A673 (cell line): ENCODE data around the gene UBE2D1. TPM values are rescaled to one million over a fixed set of nuclear protein-coding genes. Genes with fewer than 3 reads are reported as not detected.

Experiments used
- BruUV-seq: library from RNA; stranded (reverse); fragments of 400-500 nt; replicated peaks from 2 replicates; lab custom pipeline; 2021; lab: Mats Ljungman, UMichigan
- CTCF ChIA-PET: fragments of 300-600 bp; sonication (Branson Sonifier 250); formaldehyde crosslinking; loops from one replicate; lab custom pipeline; 2022; ENCODE audit warnings: antibody characterized with exemption; lab: Charles Lee
- POLR2A ChIA-PET: fragments of 300-600 bp; sonication (Branson Sonifier 250); formaldehyde crosslinking; loops from one replicate; lab custom pipeline; 2022; ENCODE audit warnings: antibody characterized with exemption; ENCODE audit not compliant: low non-redundant PET; lab: Charles Lee
- DNase-seq: peaks from one replicate; pipeline ENCODE4 v3.0.0-alpha.2; 2015; ENCODE audit warnings: low spot score
- H3K27ac ChIP-seq: fragments of 200-600 bp; sonication (generic); 2 replicates; pipeline ENCODE4 v1.5.1; 2016; ENCODE audit warnings: mixed run types, low read depth, mild to moderate bottlenecking, mixed read lengths, antibody characterized with exemption, low read length; ENCODE audit not compliant: poor library complexity, severe bottlenecking
- H3K27me3 ChIP-seq: fragments of 200-600 bp; sonication (generic); replicated peaks from 2 replicates; pipeline ENCODE4 v1.6.1; 2017; ENCODE audit warnings: mixed run types, low read depth, mild to moderate bottlenecking, mixed read lengths, antibody characterized with exemption, low read length; ENCODE audit not compliant: insufficient read depth, poor library complexity
- H3K36me3 ChIP-seq: fragments of 200-600 bp; sonication (generic); 2 replicates; pipeline ENCODE4 v1.6.1; 2016; ENCODE audit warnings: mixed run types, mild to moderate bottlenecking, mixed read lengths, antibody characterized with exemption, low read length; ENCODE audit not compliant: insufficient read depth, poor library complexity, severe bottlenecking
- H3K4me1 ChIP-seq: fragments of 200-600 bp; sonication (generic); 2 replicates; pipeline ENCODE4 v1.6.1; 2017; ENCODE audit warnings: mixed run types, mild to moderate bottlenecking, mixed read lengths, antibody characterized with exemption, low read length; ENCODE audit not compliant: insufficient read depth, poor library complexity, severe bottlenecking
- H3K4me3 ChIP-seq: fragments of 200-600 bp; sonication (generic); 2 replicates; pipeline ENCODE4 v1.5.1; 2016; ENCODE audit warnings: low read depth, mixed run types, mild to moderate bottlenecking, mixed read lengths, low read length; ENCODE audit not compliant: poor library complexity, severe bottlenecking
- H3K9me3 ChIP-seq: fragments of 200-600 bp; sonication (generic); 2 replicates; pipeline ENCODE4 v1.6.1; 2016; ENCODE audit warnings: mixed run types, low read depth, mild to moderate bottlenecking, mixed read lengths, antibody characterized with exemption, low read length; ENCODE audit not compliant: poor library complexity, severe bottlenecking
- CTCF ChIP-seq: fragments of 300-800, 200-600 bp; sonication (generic); conservative IDR thresholded peaks from 2 replicates; pipeline ENCODE4 v1.5.1; 2017; ENCODE audit warnings: low read depth, mild to moderate bottlenecking, antibody characterized with exemption, low read length, moderate library complexity, mixed read lengths
- EZH2 ChIP-seq: fragments of 200-600 bp; sonication (generic); IDR thresholded peaks from 2 replicates; pipeline ENCODE4 v1.6.1; 2017; ENCODE audit warnings: borderline replicate concordance, low read depth, mild to moderate bottlenecking, mixed read lengths, antibody characterized with exemption, low read length; ENCODE audit not compliant: poor library complexity, severe bottlenecking
- intact Hi-C: fragments of 100-400 bp; cut with micrococcal nuclease; formaldehyde crosslinking; loops from one replicate; pipeline ENCODE4 v1.10.0; 2022; ENCODE audit not compliant: unreplicated experiment
- total RNA-seq: library from RNA; stranded (reverse); gene quantifications from 2 replicates; pipeline ENCODE4 v1.2.3, GENCODE V29; 2021

Gene UBE2D1
- total RNA-seq, 1 experiment from 2014 or later, result 16.9 TPM

GRCh38 chr10:58367069-58367468, 32.3 kb downstream of the UBE2D1 start:
- ChIA-PET CTCF (no interaction called here), POLR2A (no interaction called here)
- intact Hi-C loops, result no loop called here
- Histone ChIP-seq H3K27ac (no peak overlapping the region), H3K36me3 (no peaks in the 10 kb centered on the region), H3K4me3 (no peak overlapping the region), H3K4me1 (no peaks in the 10 kb centered on the region), H3K9me3 (no peaks in the 10 kb centered on the region), H3K27me3 (no peaks in the 10 kb centered on the region)
- no TSS peak for BruUV-seq
- TF ChIP-seq CTCF (no peak), EZH2 (no peak)
- no peak for DNase-seq

- Histone ChIP-seq H3K27me3 (no peaks in the 10 kb centered on the region), H3K9me3 (no peaks in the 10 kb centered on the region), H3K4me3 (no peak overlapping the region), H3K36me3 (no peaks in the 10 kb centered on the region), H3K4me1 (no peaks in the 10 kb centered on the region), H3K27ac (no peak overlapping the region)
- no peak for DNase-seq
- TF ChIP-seq EZH2 (no peak), CTCF (no peak)
- ChIA-PET POLR2A (no interaction called here), CTCF (no interaction called here)
- no TSS peak for BruUV-seq
- intact Hi-C loops, result no loop called here
Observed at GRCh38 chr10:58371473-58371872, 36.7 kb downstream of the UBE2D1 start.

- intact Hi-C loops, result no loop called here
- no peaks in the 10 kb centered on the region for H3K4me1 ChIP-seq
- no peaks in the 10 kb centered on the region for H3K9me3 ChIP-seq
- H3K27ac ChIP-seq, result no peak overlapping the region
- no peak overlapping the region for H3K4me3 ChIP-seq
- no peak for DNase-seq
- ChIA-PET CTCF (no interaction called here), POLR2A (no interaction called here)
- BruUV-seq, result no TSS peak
- H3K27me3 ChIP-seq, result no peaks in the 10 kb centered on the region
- TF ChIP-seq EZH2 (no peak), CTCF (no peak)
- no peaks in the 10 kb centered on the region for H3K36me3 ChIP-seq
Observed at GRCh38 chr10:58372607-58373441, 38.0 kb downstream of the UBE2D1 start.
